ENCODE results near the gene GIT2.

The GIT2 gene

GRCh38 chr12:109894939-109895338 is 101.2 kb downstream of the GIT2 start:
- no peak for TF ChIP-seq ARNTL (CRISPR knock-in tag; IDR thresholded peaks at IDR 0.05; ENCODE audit: borderline replicate concordance, low read depth)
- no peak for ATAC-seq

- TF ChIP-seq ZC3H10 (CRISPR knock-in tag; IDR thresholded peaks at IDR 0.05) (no peak), ARNTL (CRISPR knock-in tag; IDR thresholded peaks at IDR 0.05; ENCODE audit: borderline replicate concordance, low read depth) (no peak), CREB5 (CRISPR knock-in tag; IDR thresholded peaks at IDR 0.05; ENCODE audit: low read depth) (no peak), PPARA (CRISPR knock-in tag; IDR thresholded peaks at IDR 0.05; ENCODE audit: borderline replicate concordance) (no peak), ZFP30 (CRISPR knock-in tag; IDR thresholded peaks at IDR 0.05) (no peak), CSRNP3 (CRISPR knock-in tag; IDR thresholded peaks at IDR 0.05) (no peak)
- no peak for ATAC-seq
Observed at GRCh38 chr12:109893261-109893995, 102.7 kb downstream of the GIT2 start.

GRCh38 chr12:109892748-109893147 is 103.4 kb downstream of the GIT2 start:
- no peak for ATAC-seq

More at GRCh38 chr12:109892748-109893147, 103.4 kb downstream of the GIT2 start:
- TF ChIP-seq TSHZ2 (CRISPR knock-in tag; IDR thresholded peaks at IDR 0.05) (no peak), POU6F1 (CRISPR knock-in tag; IDR thresholded peaks at IDR 0.05; ENCODE audit: borderline replicate concordance, low read depth) (no peak), CSDC2 (CRISPR knock-in tag; IDR thresholded peaks at IDR 0.05) (no peak), TCF4 (CRISPR knock-in tag; IDR thresholded peaks at IDR 0.05; ENCODE audit: borderline replicate concordance) (no peak), ESRRG (CRISPR knock-in tag; IDR thresholded peaks at IDR 0.05) (no peak), CSRNP3 (CRISPR knock-in tag; IDR thresholded peaks at IDR 0.05) (no peak), OSR1 (CRISPR knock-in tag; IDR thresholded peaks at IDR 0.05) (no peak), ZFP30 (CRISPR knock-in tag; IDR thresholded peaks at IDR 0.05) (no peak), RARB (CRISPR knock-in tag; IDR thresholded peaks at IDR 0.05) (no peak), ARNTL (CRISPR knock-in tag; IDR thresholded peaks at IDR 0.05; ENCODE audit: borderline replicate concordance, low read depth) (no peak), ZNF70 (CRISPR knock-in tag; IDR thresholded peaks at IDR 0.05) (no peak)

Data from SK-N-SH treated with all-trans-retinoic acid at 6 μM for 48 hours (cell line).